GM12878 (cell line): ENCODE measurements around the gene PQBP1. TPM values are rescaled to one million over a fixed set of nuclear protein-coding genes. Genes with fewer than 3 reads are reported as not detected.

ENCODE experiments used
- ATAC-seq: fragments of 200-7000 bp; cut with Tn5 transposase; 3 replicates; pipeline ENCODE4 v1.9.1; 2020; ENCODE audit warnings: mild to moderate bottlenecking, moderate library complexity
- BruUV-seq: library from RNA; stranded (reverse); fragments of 400-500 nt; replicated peaks from 2 replicates; lab custom pipeline; 2021; lab: Mats Ljungman, UMichigan
- CTCF ChIA-PET: fragments of 300-600 bp; sonication (Branson Sonifier 250); formaldehyde crosslinking; extraction: SDS; loops from one replicate; lab custom pipeline; 2021; ENCODE audit warnings: inconsistent platforms; lab: Yijun Ruan, JAX
- POLR2A ChIA-PET: fragments of 350-600 bp; formaldehyde crosslinking; extraction: SDS; loops from one replicate; lab custom pipeline; 2021; ENCODE audit warnings: inconsistent platforms; lab: Charles Lee
- RAD21 ChIA-PET: fragments of 300-600 bp; sonication (Branson Sonifier 250); formaldehyde crosslinking; loops from one replicate; lab custom pipeline; 2023; ENCODE audit warnings: antibody characterized with exemption; ENCODE audit not compliant: unreplicated experiment; lab: Charles Lee
- SMC1A ChIA-PET: fragments of 300-600 bp; sonication (Branson Sonifier 250); formaldehyde crosslinking; loops from one replicate; lab custom pipeline; 2023; ENCODE audit not compliant: unreplicated experiment, uncharacterized antibody; lab: Charles Lee
- DNase-seq: peaks from one replicate; pipeline ENCODE4 v3.0.0-alpha.2; 2011; ENCODE audit warnings: low read depth, low spot score
- FAIRE-seq: peaks from 3 replicates; lab custom pipeline; 2011; peaks lifted over from hg19 to GRCh38; lab: Jason Lieb, UNC
- H2AFZ ChIP-seq: 2 replicates; pipeline ENCODE4 v1.6.0; 2011; ENCODE audit warnings: low read depth, low read length, control low read depth; ENCODE audit not compliant: control insufficient read depth
- H3K27ac ChIP-seq: 2 replicates; pipeline ENCODE4 v1.5.1; 2011; ENCODE audit warnings: control low read depth; ENCODE audit not compliant: control insufficient read depth, insufficient read depth
- H3K27me3 ChIP-seq, 2 experiments: replicated peaks in 1 of 2; 2 replicates each; pipeline versions ENCODE4 v1.6.0 to v1.6.1; 2011; ENCODE audit warnings: low read length in 1 of 2; ENCODE audit not compliant: control insufficient read depth in 2 of 2, insufficient read depth in 2 of 2
- H3K36me3 ChIP-seq, 2 experiments: 2 replicates each; pipeline ENCODE4 v1.5.1; 2011; ENCODE audit warnings: low read length in 1 of 2; ENCODE audit not compliant: control insufficient read depth in 2 of 2, insufficient read depth in 2 of 2
- H3K4me1 ChIP-seq: 2 replicates; pipeline ENCODE4 v1.6.1; 2011; ENCODE audit warnings: mild to moderate bottlenecking, low read length, moderate library complexity, mixed read lengths; ENCODE audit not compliant: control insufficient read depth, insufficient read depth
- H3K4me2 ChIP-seq: 2 replicates; pipeline ENCODE4 v1.6.0; 2011; ENCODE audit warnings: control low read depth; ENCODE audit not compliant: control insufficient read depth, insufficient read depth
- H3K4me3 ChIP-seq: fragments of 200-600 bp; sonication (generic); 2 replicates; pipeline ENCODE4 v1.5.1; 2016
- H3K79me2 ChIP-seq: 2 replicates; pipeline ENCODE4 v1.6.0; 2011; ENCODE audit warnings: low read length; ENCODE audit not compliant: control insufficient read depth, insufficient read depth
- H3K9ac ChIP-seq: 2 replicates; pipeline ENCODE4 v1.8.0; 2011; ENCODE audit warnings: low read length, control low read depth, mixed read lengths; ENCODE audit not compliant: control insufficient read depth, insufficient read depth
- H3K9me3 ChIP-seq: replicated peaks from 3 replicates; pipeline ENCODE4 v1.5.1; 2011; ENCODE audit warnings: mild to moderate bottlenecking, low read length; ENCODE audit not compliant: control insufficient read depth, insufficient read depth
- H4K20me1 ChIP-seq: 2 replicates; pipeline ENCODE4 v1.6.0; 2011; ENCODE audit not compliant: control insufficient read depth, insufficient read depth
- DPF2 ChIP-seq: fragments of 450-650 bp; IDR thresholded peaks from 2 replicates; pipeline ENCODE4 v1.6.1; 2017; ENCODE audit warnings: mild to moderate bottlenecking
- KAT2A ChIP-seq: conservative IDR thresholded peaks from 2 replicates; pipeline ENCODE4 v1.6.1; 2011; ENCODE audit warnings: low read depth, low read length; ENCODE audit not compliant: control insufficient read depth
- NR2C1 ChIP-seq: fragments of 450-650 bp; IDR thresholded peaks from 2 replicates; pipeline ENCODE4 v1.6.1; 2017; ENCODE audit warnings: antibody characterized with exemption, mild to moderate bottlenecking, moderate library complexity
- SUPT20H ChIP-seq: IDR thresholded peaks from 2 replicates; pipeline ENCODE4 v1.6.1; 2011; ENCODE audit warnings: low read depth, mild to moderate bottlenecking, low read length, moderate library complexity, borderline replicate concordance; ENCODE audit not compliant: control insufficient read depth
- WGBS: methylation state at CpG from one replicate; pipeline ENCODE4 v1.1.6; 2016; ENCODE audit warnings: low lambda C conversion rate; ENCODE audit not compliant: insufficient replicate concordance, insufficient coverage; ENCODE audit errors: missing lambda C conversion rate; 5-methylcytosine and 5-hydroxymethylcytosine counted together
- in situ Hi-C: fragments of 300-500 bp; cut with MboI; formaldehyde crosslinking; loops from 9 replicates; pipeline ENCODE4 v1.14.3; 2018; ENCODE audit warnings: mixed read lengths
- intact Hi-C: fragments of 100-400 bp; cut with micrococcal nuclease; formaldehyde crosslinking; loops from one replicate; pipeline ENCODE4 v1.14.2; 2022; ENCODE audit not compliant: unreplicated experiment
- polyA plus RNA-seq, 11 experiments: library from polyadenylated mRNA; depleted of rRNA in 4 of 11; unstranded in 6 of 11; stranded (reverse) in 5 of 11; fragments of >200 nt; fragmentation: Nextera tagmentation in 4 of 11; fragmentation: Illumina TruSeq in 1 of 11; extraction: Ambion mirVana in 4 of 11; extraction: Trizol in 1 of 11; gene quantifications; 1 replicate in 1 of 11; 2 replicates in 10 of 11; pipeline versions ENCODE4 v1.2.1 to v1.2.3, GENCODE V29; 2011 to 2016; ENCODE audit warnings: inconsistent platforms in 2 of 11, missing spikeins in 2 of 11, low read depth in 1 of 11
- total RNA-seq, 4 experiments: library from RNA; depleted of rRNA in 3 of 4; stranded (reverse); fragments of >200 nt in 3 of 4; fragmentation: Illumina TruSeq in 1 of 4; extraction: Trizol in 1 of 4; gene quantifications; 2 replicates each; pipeline versions ENCODE4 v1.2.1 to v1.2.3, GENCODE V29; 2013 to 2021
- TF ChIP-seq, protein P1 (sequence below): fragments of 450-650 bp; IDR thresholded peaks from 2 replicates; pipeline ENCODE4 v1.6.1; 2017; ENCODE audit warnings: mild to moderate bottlenecking, moderate library complexity
- TF ChIP-seq, protein P2 (sequence below): fragments of 450-650 bp; IDR thresholded peaks from 2 replicates; pipeline ENCODE4 v1.6.1; 2016; ENCODE audit warnings: mild to moderate bottlenecking

The PQBP1 gene
- total and polyA plus RNA-seq, 10 of the 15 experiments (the other 5 are each of a cell fraction or from before 2014, with no cell fraction given), result 12.5 to 74.8 (median 68.5) TPM

DNA sequence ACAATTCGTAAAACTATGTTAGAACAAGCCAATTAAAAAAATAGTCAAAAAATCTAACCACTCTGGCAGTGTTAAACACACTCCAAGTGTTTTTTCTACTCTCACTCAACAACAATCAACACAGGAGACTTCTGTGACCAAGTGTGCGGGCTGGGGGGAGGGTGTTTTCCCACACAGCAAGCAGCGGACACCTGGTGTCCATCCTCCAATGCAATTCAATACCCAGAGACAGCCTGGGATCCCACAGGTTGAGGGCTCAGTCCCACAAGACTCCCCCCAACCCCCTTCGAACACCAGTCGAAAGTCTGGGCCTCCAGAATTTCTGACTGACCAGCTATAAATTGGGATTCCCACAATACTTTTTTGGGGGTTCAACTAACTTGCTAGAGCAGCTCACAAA lies 29.4 kb downstream of the PQBP1 start:
- DNase-seq (no peak), ATAC-seq (no peak), FAIRE-seq (no peak)
- 0 out of 2 replicates have a peak, but pooled peaks cover 2% of the 10 kb centered on the region for H3K4me1 ChIP-seq
- no peaks in the 10 kb centered on the region for H3K79me2 ChIP-seq
- CTCF ChIA-PET, result interaction anchor here (1.1 to 1.9 kb wide), 2 partner anchors 10 to 16 kb away, joined by 3 to 8 read pairs; no protein-coding TSS in a partner anchor
- in situ Hi-C loops, result loop anchor here (25.0 kb wide), 1 partner anchor 1715 kb away; the partner anchor contains the start of gene CDK16
- no peaks in the 10 kb centered on the region for H3K27me3 ChIP-seq
- POLR2A ChIA-PET, result interaction anchor here (2.0 kb wide), 1 partner anchor 11 kb away, joined by 13 read pairs; no protein-coding TSS in a partner anchor
- WGBS, result 73% methylated on average over 5 of the region's 5 CpGs
- no peaks in the 10 kb centered on the region for H3K9me3 ChIP-seq
- no TSS peak for BruUV-seq
- H4K20me1 ChIP-seq, result no peaks in the 10 kb centered on the region
- intact Hi-C loops, result no loop called here
- H2AFZ ChIP-seq, result no peak overlapping the region
- peaks cover 2 to 5% of the 10 kb centered on the region in 2 experiments; a peak in 3 of 4 replicates for H3K36me3 ChIP-seq
- RAD21 ChIA-PET, result interaction anchor here (1.3 kb wide), 2 partner anchors 10 to 13 kb away, joined by 3 to 5 read pairs; no protein-coding TSS in a partner anchor
- TF ChIP-seq NR2C1 (no peak), SUPT20H (no peak), KAT2A (no peak), DPF2 (no peak)
- TF ChIP-seq, protein P1, sequence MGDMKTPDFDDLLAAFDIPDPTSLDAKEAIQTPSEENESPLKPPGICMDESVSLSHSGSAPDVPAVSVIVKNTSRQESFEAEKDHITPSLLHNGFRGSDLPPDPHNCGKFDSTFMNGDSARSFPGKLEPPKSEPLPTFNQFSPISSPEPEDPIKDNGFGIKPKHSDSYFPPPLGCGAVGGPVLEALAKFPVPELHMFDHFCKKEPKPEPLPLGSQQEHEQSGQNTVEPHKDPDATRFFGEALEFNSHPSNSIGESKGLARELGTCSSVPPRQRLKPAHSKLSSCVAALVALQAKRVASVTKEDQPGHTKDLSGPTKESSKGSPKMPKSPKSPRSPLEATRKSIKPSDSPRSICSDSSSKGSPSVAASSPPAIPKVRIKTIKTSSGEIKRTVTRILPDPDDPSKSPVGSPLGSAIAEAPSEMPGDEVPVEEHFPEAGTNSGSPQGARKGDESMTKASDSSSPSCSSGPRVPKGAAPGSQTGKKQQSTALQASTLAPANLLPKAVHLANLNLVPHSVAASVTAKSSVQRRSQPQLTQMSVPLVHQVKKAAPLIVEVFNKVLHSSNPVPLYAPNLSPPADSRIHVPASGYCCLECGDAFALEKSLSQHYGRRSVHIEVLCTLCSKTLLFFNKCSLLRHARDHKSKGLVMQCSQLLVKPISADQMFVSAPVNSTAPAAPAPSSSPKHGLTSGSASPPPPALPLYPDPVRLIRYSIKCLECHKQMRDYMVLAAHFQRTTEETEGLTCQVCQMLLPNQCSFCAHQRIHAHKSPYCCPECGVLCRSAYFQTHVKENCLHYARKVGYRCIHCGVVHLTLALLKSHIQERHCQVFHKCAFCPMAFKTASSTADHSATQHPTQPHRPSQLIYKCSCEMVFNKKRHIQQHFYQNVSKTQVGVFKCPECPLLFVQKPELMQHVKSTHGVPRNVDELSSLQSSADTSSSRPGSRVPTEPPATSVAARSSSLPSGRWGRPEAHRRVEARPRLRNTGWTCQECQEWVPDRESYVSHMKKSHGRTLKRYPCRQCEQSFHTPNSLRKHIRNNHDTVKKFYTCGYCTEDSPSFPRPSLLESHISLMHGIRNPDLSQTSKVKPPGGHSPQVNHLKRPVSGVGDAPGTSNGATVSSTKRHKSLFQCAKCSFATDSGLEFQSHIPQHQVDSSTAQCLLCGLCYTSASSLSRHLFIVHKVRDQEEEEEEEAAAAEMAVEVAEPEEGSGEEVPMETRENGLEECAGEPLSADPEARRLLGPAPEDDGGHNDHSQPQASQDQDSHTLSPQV, result no peak
- TF ChIP-seq, protein P2, sequence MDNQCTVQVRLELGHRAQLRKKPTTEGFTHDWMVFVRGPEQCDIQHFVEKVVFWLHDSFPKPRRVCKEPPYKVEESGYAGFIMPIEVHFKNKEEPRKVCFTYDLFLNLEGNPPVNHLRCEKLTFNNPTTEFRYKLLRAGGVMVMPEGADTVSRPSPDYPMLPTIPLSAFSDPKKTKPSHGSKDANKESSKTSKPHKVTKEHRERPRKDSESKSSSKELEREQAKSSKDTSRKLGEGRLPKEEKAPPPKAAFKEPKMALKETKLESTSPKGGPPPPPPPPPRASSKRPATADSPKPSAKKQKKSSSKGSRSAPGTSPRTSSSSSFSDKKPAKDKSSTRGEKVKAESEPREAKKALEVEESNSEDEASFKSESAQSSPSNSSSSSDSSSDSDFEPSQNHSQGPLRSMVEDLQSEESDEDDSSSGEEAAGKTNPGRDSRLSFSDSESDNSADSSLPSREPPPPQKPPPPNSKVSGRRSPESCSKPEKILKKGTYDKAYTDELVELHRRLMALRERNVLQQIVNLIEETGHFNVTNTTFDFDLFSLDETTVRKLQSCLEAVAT, result no peak
- H3K4me2 ChIP-seq, result no peak overlapping the region
- no peak overlapping the region for H3K9ac ChIP-seq
- H3K27ac ChIP-seq, result no peak overlapping the region
- SMC1A ChIA-PET, result interaction anchor here (1.2 to 1.5 kb wide), 3 partner anchors 9 to 12 kb away, joined by 3 to 6 read pairs (median 4); no protein-coding TSS in a partner anchor
- no peak overlapping the region for H3K4me3 ChIP-seq
